GM12878 (cell line): ENCODE data around the gene DDIT4. TPM values are rescaled to one million over a fixed set of nuclear protein-coding genes. Genes with fewer than 3 reads are reported as not detected.
A peak's percentile ranks its signal among the peaks of the same experiment; 100 is the strongest.

ENCODE experiments used
- ATF3 ChIP-seq: IDR thresholded peaks from 2 replicates; pipeline ENCODE4 v1.6.1; 2011; ENCODE audit warnings: low read depth, mild to moderate bottlenecking, low read length, moderate library complexity, borderline replicate concordance; ENCODE audit errors: extremely low read depth
- CBFB ChIP-seq: IDR thresholded peaks from 2 replicates; pipeline ENCODE4 v1.6.1; 2016; ENCODE audit warnings: antibody characterized with exemption, low read depth
- CBX5 ChIP-seq: sonication (generic); IDR thresholded peaks from 2 replicates; pipeline ENCODE4 v1.6.1; 2016; ENCODE audit warnings: low read depth, moderate library complexity, mild to moderate bottlenecking, inconsistent platforms
- CREM ChIP-seq: IDR thresholded peaks from 2 replicates; pipeline ENCODE4 v1.6.1; 2014; ENCODE audit warnings: antibody characterized with exemption, low read depth
- FOXM1 ChIP-seq: IDR thresholded peaks from 2 replicates; pipeline ENCODE4 v1.6.1; 2012; ENCODE audit warnings: low read depth, mild to moderate bottlenecking, inconsistent platforms, low read length, moderate library complexity
- HDAC6 ChIP-seq: fragments of 200-600 bp; sonication (generic); IDR thresholded peaks from one replicate; pipeline ENCODE4 v1.8.0; 2017; ENCODE audit warnings: antibody characterized with exemption; ENCODE audit not compliant: unreplicated experiment
- IKZF1 ChIP-seq: fragments of 450-650 bp; conservative IDR thresholded peaks from 2 replicates; pipeline ENCODE4 v1.6.1; 2017; ENCODE audit warnings: antibody characterized with exemption, mild to moderate bottlenecking
- IKZF2 ChIP-seq, 2 experiments: fragments of 450-650 bp; IDR thresholded peaks; 2 replicates each; pipeline ENCODE4 v1.6.1; 2017; ENCODE audit warnings: mild to moderate bottlenecking in 2 of 2, moderate library complexity in 2 of 2
- PAX5 ChIP-seq: IDR thresholded peaks from 2 replicates; pipeline ENCODE4 v1.6.1; 2011; ENCODE audit warnings: low read depth, low read length, borderline replicate concordance
- PBX3 ChIP-seq: IDR thresholded peaks from 2 replicates; pipeline ENCODE4 v1.6.1; 2011; ENCODE audit warnings: mild to moderate bottlenecking, low read depth, low read length, moderate library complexity; ENCODE audit not compliant: insufficient replicate concordance
- POLR2A ChIP-seq: IDR thresholded peaks from 2 replicates; pipeline ENCODE4 v1.6.1; 2011; ENCODE audit warnings: low read depth, mild to moderate bottlenecking, low read length
- POLR2AphosphoS2 ChIP-seq: IDR thresholded peaks from 2 replicates; pipeline ENCODE4 v1.6.1; 2011; ENCODE audit warnings: low read depth, mild to moderate bottlenecking, low read length, improper control_type of control experiment, moderate library complexity
- POLR2AphosphoS5 ChIP-seq: IDR thresholded peaks from 2 replicates; pipeline ENCODE4 v1.6.1; 2011; ENCODE audit warnings: mild to moderate bottlenecking, low read length, inconsistent platforms
- PRDM15 ChIP-seq: fragments of 450-650 bp; formaldehyde crosslinking; IDR thresholded peaks from 2 replicates; pipeline ENCODE4 v1.4.0; 2020; ENCODE audit warnings: mild to moderate bottlenecking, moderate library complexity
- RUNX3 ChIP-seq: IDR thresholded peaks from 2 replicates; pipeline ENCODE4 v1.6.1; 2012; ENCODE audit warnings: low read length, inconsistent platforms
- TCF3 ChIP-seq: IDR thresholded peaks from 2 replicates; pipeline ENCODE4 v1.6.1; 2012; ENCODE audit warnings: low read depth, mild to moderate bottlenecking, low read length, borderline replicate concordance; ENCODE audit not compliant: insufficient read depth
- polyA plus RNA-seq, 11 experiments: library from polyadenylated mRNA; depleted of rRNA in 4 of 11; unstranded in 6 of 11; stranded (reverse) in 5 of 11; fragments of >200 nt; fragmentation: Nextera tagmentation in 4 of 11; fragmentation: Illumina TruSeq in 1 of 11; extraction: Ambion mirVana in 4 of 11; extraction: Trizol in 1 of 11; gene quantifications; 1 replicate in 1 of 11; 2 replicates in 10 of 11; pipeline versions ENCODE4 v1.2.1 to v1.2.3, GENCODE V29; 2011 to 2016; ENCODE audit warnings: inconsistent platforms in 2 of 11, missing spikeins in 2 of 11, low read depth in 1 of 11
- total RNA-seq, 4 experiments: library from RNA; depleted of rRNA in 3 of 4; stranded (reverse); fragments of >200 nt in 3 of 4; fragmentation: Illumina TruSeq in 1 of 4; extraction: Trizol in 1 of 4; gene quantifications; 2 replicates each; pipeline versions ENCODE4 v1.2.1 to v1.2.3, GENCODE V29; 2013 to 2021
- TF ChIP-seq, protein P1 (sequence below): fragments of 450-650 bp; IDR thresholded peaks from 2 replicates; pipeline ENCODE4 v1.6.1; 2017; ENCODE audit warnings: low read depth, mild to moderate bottlenecking, moderate library complexity
- TF ChIP-seq, protein P2 (sequence below): fragments of 450-650 bp; IDR thresholded peaks from 2 replicates; pipeline ENCODE4 v1.6.1; 2017; ENCODE audit warnings: mild to moderate bottlenecking, moderate library complexity

DDIT4 gene
- total and polyA plus RNA-seq, 10 of the 15 experiments (the other 5 are each of a cell fraction or from before 2014, with no cell fraction given) = 2.1 to 277 (median 183) TPM

- peak in 1 of 2 experiments; percentile 69 for TF ChIP-seq IKZF2 (IDR thresholded peaks at IDR 0.05)
- TF ChIP-seq ATF3 = 0 out of 2 replicates have a peak, but pooled peaks have one; percentile 10
- TF ChIP-seq CBX5 = no peak
- no peak for TF ChIP-seq RUNX3
- TF ChIP-seq CREM = no peak
- no peak for TF ChIP-seq TCF3
- peak; percentile 96 for TF ChIP-seq POLR2AphosphoS2
- peak; percentile 25; the same call in 1 of the 2 replicates for TF ChIP-seq PRDM15 (CRISPR knock-in tag)
- no peak for TF ChIP-seq PBX3
- peak; percentile 94 for TF ChIP-seq POLR2AphosphoS5
- TF ChIP-seq PAX5 = peak; percentile 39; the same call in 1 of the 2 replicates
- peak; percentile 61; the same call in 1 of the 2 replicates for TF ChIP-seq FOXM1
- TF ChIP-seq CBFB = 0 out of 2 replicates have a peak, but pooled peaks have one; percentile 3
- no peak for TF ChIP-seq HDAC6
- peak; percentile 55; the same call in 1 of the 2 replicates for TF ChIP-seq IKZF1
- TF ChIP-seq, protein P1, sequence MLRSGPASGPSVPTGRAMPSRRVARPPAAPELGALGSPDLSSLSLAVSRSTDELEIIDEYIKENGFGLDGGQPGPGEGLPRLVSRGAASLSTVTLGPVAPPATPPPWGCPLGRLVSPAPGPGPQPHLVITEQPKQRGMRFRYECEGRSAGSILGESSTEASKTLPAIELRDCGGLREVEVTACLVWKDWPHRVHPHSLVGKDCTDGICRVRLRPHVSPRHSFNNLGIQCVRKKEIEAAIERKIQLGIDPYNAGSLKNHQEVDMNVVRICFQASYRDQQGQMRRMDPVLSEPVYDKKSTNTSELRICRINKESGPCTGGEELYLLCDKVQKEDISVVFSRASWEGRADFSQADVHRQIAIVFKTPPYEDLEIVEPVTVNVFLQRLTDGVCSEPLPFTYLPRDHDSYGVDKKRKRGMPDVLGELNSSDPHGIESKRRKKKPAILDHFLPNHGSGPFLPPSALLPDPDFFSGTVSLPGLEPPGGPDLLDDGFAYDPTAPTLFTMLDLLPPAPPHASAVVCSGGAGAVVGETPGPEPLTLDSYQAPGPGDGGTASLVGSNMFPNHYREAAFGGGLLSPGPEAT = peak; percentile 35; the same call in 1 of the 2 replicates
- TF ChIP-seq, protein P2, sequence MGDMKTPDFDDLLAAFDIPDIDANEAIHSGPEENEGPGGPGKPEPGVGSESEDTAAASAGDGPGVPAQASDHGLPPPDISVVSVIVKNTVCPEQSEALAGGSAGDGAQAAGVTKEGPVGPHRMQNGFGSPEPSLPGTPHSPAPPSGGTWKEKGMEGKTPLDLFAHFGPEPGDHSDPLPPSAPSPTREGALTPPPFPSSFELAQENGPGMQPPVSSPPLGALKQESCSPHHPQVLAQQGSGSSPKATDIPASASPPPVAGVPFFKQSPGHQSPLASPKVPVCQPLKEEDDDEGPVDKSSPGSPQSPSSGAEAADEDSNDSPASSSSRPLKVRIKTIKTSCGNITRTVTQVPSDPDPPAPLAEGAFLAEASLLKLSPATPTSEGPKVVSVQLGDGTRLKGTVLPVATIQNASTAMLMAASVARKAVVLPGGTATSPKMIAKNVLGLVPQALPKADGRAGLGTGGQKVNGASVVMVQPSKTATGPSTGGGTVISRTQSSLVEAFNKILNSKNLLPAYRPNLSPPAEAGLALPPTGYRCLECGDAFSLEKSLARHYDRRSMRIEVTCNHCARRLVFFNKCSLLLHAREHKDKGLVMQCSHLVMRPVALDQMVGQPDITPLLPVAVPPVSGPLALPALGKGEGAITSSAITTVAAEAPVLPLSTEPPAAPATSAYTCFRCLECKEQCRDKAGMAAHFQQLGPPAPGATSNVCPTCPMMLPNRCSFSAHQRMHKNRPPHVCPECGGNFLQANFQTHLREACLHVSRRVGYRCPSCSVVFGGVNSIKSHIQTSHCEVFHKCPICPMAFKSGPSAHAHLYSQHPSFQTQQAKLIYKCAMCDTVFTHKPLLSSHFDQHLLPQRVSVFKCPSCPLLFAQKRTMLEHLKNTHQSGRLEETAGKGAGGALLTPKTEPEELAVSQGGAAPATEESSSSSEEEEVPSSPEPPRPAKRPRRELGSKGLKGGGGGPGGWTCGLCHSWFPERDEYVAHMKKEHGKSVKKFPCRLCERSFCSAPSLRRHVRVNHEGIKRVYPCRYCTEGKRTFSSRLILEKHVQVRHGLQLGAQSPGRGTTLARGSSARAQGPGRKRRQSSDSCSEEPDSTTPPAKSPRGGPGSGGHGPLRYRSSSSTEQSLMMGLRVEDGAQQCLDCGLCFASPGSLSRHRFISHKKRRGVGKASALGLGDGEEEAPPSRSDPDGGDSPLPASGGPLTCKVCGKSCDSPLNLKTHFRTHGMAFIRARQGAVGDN = peak; percentile 15; the same call in 1 of the 2 replicates
- peak; percentile 65; the same call in 1 of the 2 replicates for TF ChIP-seq POLR2A
Observed at GRCh38 chr10:72276421-72277339, 3.0 kb downstream of the DDIT4 start (continued).
